Adrenal gland (tissue), 12 donors: Measurements from ENCODE around the gene CCNK. TPM values are rescaled to one million over a fixed set of nuclear protein-coding genes. Genes with fewer than 3 reads are reported as not detected.

ENCODE experiments used
- DNase-seq, 7 donors: peaks; one replicate each; pipeline ENCODE4 v3.0.0-alpha.2; 2019 to 2020
- H3K27ac ChIP-seq, 5 donors: fragments of 200-600 bp; sonication (generic) in 4 of 5; 1 replicate in 3 of 5; 2 replicates in 2 of 5; pipeline versions ENCODE4 v1.5.1 to v1.8.0; 2016 to 2020; ENCODE audit warnings: mild to moderate bottlenecking in 1 of 5
- H3K27me3 ChIP-seq: fragments of 200-600 bp; 2 replicates; pipeline ENCODE4 v1.8.0; 2021
- H3K36me3 ChIP-seq, 2 donors: fragments of 200-600 bp; replicated peaks in 1 of 2; 1 replicate in 1 of 2; 2 replicates in 1 of 2; pipeline versions ENCODE4 v1.5.1 to v1.8.0; 2018 to 2022
- H3K4me1 ChIP-seq, 2 donors: fragments of 200-600 bp; replicated peaks in 1 of 2; 1 replicate in 1 of 2; 2 replicates in 1 of 2; pipeline versions ENCODE4 v1.5.1 to v1.8.0; 2018 to 2021
- H3K4me3 ChIP-seq, 4 donors: fragments of 200-600 bp; sonication (generic) in 3 of 4; one replicate each; pipeline ENCODE4 v1.5.1; 2016 to 2018
- H3K9me3 ChIP-seq, 3 donors: fragments of 200-600 bp; sonication (generic) in 1 of 3; replicated peaks in 1 of 3; 1 replicate in 2 of 3; 2 replicates in 1 of 3; pipeline versions ENCODE4 v1.5.1 to v1.8.0; 2016 to 2021
- POLR2A ChIP-seq, 2 donors: fragments of 450-650 bp; IDR thresholded peaks; one replicate each; pipeline ENCODE4 v1.6.1; 2017; ENCODE audit warnings: antibody characterized with exemption in 2 of 2, mild to moderate bottlenecking in 2 of 2, moderate library complexity in 1 of 2
- WGBS, 4 donors: extraction: QIAGEN DNeasy Blood & Tissue Kit in 2 of 4; methylation state at CpG; one replicate each; pipeline versions ENCODE4 v1.1.5 to v1.1.7; 2013 to 2017; 5-methylcytosine and 5-hydroxymethylcytosine counted together
- intact Hi-C, 2 donors: fragments of 100-400 bp; cut with DNase I; formaldehyde crosslinking; loops; one replicate each; pipeline versions ENCODE4 v1.14.1 to v1.15.0; 2022 to 2023
- polyA plus RNA-seq, 3 donors: library from polyadenylated mRNA; stranded (reverse); fragments of 200-250 nt in 2 of 3; fragments of 350-450 nt in 1 of 3; fragmentation: Illumina TruSeq in 1 of 3; extraction: RNeasy Lipid Tissue Mini Kit (QIAGEN cat#74804) in 1 of 3; gene quantifications; one replicate each; pipeline ENCODE4 v1.2.3, GENCODE V29; 2013 to 2014
- total RNA-seq, 9 donors: library from RNA; depleted of rRNA in 4 of 9; stranded (reverse); fragments of >200 nt in 4 of 9; fragments of 120-200 nt in 1 of 9; fragmentation: NEBNext Ultra II Directional in 1 of 9; extraction: Animal tissue kit (Norgen Biotek cat#: 25700) in 1 of 9; gene quantifications; one replicate each; pipeline versions ENCODE4 v1.1.0 to v1.2.4, GENCODE V29; 2013 to 2023
- TF ChIP-seq, protein P1 (sequence below), 6 experiments: fragments of 450-650 bp in 4 of 6; fragments of 200-600 bp in 2 of 6; sonication (generic) in 1 of 6; IDR thresholded peaks; 1 replicate in 5 of 6; 2 replicates in 1 of 6; pipeline versions ENCODE4 v1.5.1 to v1.8.0; 2016 to 2021; ENCODE audit warnings: antibody characterized with exemption in 6 of 6, mild to moderate bottlenecking in 2 of 6, moderate library complexity in 1 of 6
- donor health status: healthy with polysubstance abuse.
- donor health status: Bipolar disorder and iron deficiency.
- donor health status: DM: yes; HTN: yes; CAD: no.
- donor health status: DM: no; HTN: no; CAD: no.
- donor health status: DM: no; HTN: no; CAD: no.
- donor health status: DM: yes; HTN: yes; CAD: no.

CCNK gene
- total and polyA plus RNA-seq, 12 donors = 9.9 to 44.3 (median 20.2) TPM

DNA sequence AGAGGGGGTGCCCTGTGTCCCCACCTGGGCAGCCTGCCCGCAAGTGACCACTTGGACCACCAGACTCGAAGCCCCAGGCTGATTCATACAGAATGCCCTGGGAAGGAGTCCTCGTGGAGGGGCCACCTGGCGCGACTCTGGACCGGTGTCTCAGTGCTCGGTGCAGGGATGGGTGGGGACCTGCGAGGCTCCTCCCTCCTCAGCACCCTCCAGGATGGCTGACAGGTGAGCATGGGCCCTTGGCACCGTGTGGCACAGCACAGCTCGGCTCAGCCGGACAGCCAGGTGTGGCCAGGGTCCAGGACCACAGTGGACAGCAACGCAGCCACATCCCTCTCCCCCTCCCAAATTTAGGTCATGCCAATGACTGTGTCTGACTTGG lies 44.5 kb downstream of the CCNK start:
- no peaks in the 10 kb centered on the region for H3K27me3 ChIP-seq
- H3K27ac ChIP-seq = no peak overlapping the region
- no peak for DNase-seq
- 89 to 100% (median 91%) methylated on average over 4 to 12 of the region's 12 CpGs for WGBS, 4 donors
- H3K9me3 ChIP-seq = no peaks in the 10 kb centered on the region
- H3K4me1 ChIP-seq = peaks cover 12 to 15% of the 10 kb centered on the region in 2 donors
- TF ChIP-seq POLR2A (IDR thresholded peaks at IDR 0.05) = no peak
- TF ChIP-seq, protein P1, sequence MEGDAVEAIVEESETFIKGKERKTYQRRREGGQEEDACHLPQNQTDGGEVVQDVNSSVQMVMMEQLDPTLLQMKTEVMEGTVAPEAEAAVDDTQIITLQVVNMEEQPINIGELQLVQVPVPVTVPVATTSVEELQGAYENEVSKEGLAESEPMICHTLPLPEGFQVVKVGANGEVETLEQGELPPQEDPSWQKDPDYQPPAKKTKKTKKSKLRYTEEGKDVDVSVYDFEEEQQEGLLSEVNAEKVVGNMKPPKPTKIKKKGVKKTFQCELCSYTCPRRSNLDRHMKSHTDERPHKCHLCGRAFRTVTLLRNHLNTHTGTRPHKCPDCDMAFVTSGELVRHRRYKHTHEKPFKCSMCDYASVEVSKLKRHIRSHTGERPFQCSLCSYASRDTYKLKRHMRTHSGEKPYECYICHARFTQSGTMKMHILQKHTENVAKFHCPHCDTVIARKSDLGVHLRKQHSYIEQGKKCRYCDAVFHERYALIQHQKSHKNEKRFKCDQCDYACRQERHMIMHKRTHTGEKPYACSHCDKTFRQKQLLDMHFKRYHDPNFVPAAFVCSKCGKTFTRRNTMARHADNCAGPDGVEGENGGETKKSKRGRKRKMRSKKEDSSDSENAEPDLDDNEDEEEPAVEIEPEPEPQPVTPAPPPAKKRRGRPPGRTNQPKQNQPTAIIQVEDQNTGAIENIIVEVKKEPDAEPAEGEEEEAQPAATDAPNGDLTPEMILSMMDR (IDR thresholded peaks at IDR 0.05) = no peak
- H3K36me3 ChIP-seq = no peaks in the 10 kb centered on the region
- intact Hi-C loops = no loop called here
- H3K4me3 ChIP-seq = no peak overlapping the region

DNA sequence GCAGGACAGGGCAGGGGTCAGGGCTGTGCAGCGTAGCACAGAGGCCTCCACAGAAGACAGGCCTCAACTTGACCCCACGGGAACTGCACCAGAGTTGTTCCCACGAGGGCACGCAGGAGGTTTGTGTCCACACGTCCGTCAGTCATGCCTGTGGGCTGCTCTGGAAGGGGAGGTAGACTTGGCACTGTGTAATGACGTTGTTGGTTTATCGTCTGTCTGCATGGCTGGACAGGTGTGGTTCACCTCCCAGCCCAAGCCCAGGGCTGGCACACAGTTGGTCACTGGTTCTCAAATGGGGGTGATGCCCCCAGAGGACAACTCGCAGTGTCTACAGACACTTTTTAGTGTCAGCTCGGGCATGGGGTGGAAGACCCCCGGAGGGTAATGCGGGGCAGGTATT lies 45.8 kb downstream of the CCNK start:
- intact Hi-C loops = no loop called here
- 77 to 89% (median 88%) methylated on average over 10 to 12 of the region's 12 CpGs for WGBS, 4 donors

DNA sequence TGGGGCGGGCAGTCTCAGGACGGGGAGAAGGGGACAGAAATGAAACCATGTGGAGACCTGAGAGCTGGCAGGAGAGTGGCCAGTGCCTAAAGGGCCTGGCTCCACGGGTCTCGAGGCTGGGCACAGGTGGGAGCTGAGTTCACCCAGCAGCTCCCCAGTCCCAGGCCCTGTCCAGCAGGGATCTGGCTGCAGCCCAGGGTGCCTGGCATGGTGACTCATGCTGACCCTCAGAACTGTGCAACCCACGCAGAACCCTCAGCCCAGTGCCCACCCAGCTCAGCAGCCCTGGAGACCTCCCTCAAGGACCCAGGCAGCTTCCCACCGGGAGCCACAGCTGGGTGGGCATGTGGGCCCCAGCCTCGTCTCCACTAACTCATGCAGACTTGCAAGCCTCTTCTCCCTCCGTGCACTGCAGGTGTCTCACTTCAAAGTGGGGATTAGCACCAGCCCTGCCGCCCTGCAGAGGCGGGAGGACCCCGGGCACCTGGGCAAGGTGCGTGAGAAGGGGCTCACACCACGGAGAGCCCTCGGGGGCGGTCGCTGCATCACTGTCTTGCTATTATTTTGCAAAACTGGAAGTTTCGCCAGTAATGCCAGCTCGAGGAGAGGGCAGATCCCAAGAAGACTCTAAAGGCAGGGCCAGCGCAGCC lies 46.3 kb downstream of the CCNK start:
- Histone ChIP-seq H3K27me3 (no peaks in the 10 kb centered on the region), H3K4me1 (peaks cover 10 to 13% of the 10 kb centered on the region in 2 donors), H3K27ac (no peak overlapping the region), H3K36me3 (no peaks in the 10 kb centered on the region), H3K4me3 (no peak overlapping the region), H3K9me3 (no peaks in the 10 kb centered on the region)
- DNase-seq = peak in 1 of 7 donors; percentile 33
- no peak for TF ChIP-seq POLR2A (IDR thresholded peaks at IDR 0.05)
- TF ChIP-seq, protein P1 (IDR thresholded peaks at IDR 0.05) = no peak
- WGBS, 4 donors = 71 to 86% (median 77%) methylated on average over 15 to 19 of the region's 19 CpGs
- intact Hi-C loops = no loop called here

More for the DNA sequence above, 45.8 kb downstream of the CCNK start:
- no peak for DNase-seq
- Histone ChIP-seq H3K4me1 (peaks cover 12 to 15% of the 10 kb centered on the region in 2 donors), H3K9me3 (no peaks in the 10 kb centered on the region), H3K27ac (no peak overlapping the region), H3K36me3 (no peaks in the 10 kb centered on the region), H3K27me3 (no peaks in the 10 kb centered on the region), H3K4me3 (no peak overlapping the region)
- TF ChIP-seq POLR2A (IDR thresholded peaks at IDR 0.05) = no peak
- TF ChIP-seq, protein P1 (IDR thresholded peaks at IDR 0.05) = no peak

DNA sequence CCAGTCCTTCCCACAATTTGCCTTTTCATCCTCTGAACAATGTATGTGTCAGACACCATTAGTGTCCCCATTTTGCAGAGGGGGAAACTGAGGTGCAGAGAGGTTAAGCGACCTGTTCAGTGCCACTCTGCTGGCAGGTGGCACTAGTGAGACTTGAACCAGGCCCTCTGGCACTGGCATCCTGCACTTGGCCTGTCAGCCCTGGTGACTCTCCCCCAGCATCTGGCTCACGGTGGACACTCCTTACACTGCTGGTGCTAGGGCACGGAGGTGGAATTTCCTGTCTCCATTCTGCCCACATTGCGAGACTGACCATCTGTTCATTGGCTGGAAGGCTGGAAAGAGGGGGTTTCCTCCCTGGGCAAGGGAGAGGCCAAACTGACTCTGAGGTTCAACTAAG lies 48.7 kb downstream of the CCNK start:
- intact Hi-C loops = no loop called here
- Histone ChIP-seq H3K4me3 (no peak overlapping the region), H3K27ac (no peak overlapping the region), H3K36me3 (no peaks in the 10 kb centered on the region), H3K9me3 (no peaks in the 10 kb centered on the region), H3K4me1 (no peaks in the 10 kb centered on the region), H3K27me3 (no peaks in the 10 kb centered on the region)
- no peak for DNase-seq
- 72 to 81% (median 77%) methylated on average over 2 to 4 of the region's 4 CpGs for WGBS, 4 donors
- no peak for TF ChIP-seq POLR2A (IDR thresholded peaks at IDR 0.05)
